Left cardiac atrium (tissue), 4 donors: Measurements from ENCODE around the gene FAM3A. TPM values are rescaled to one million over a fixed set of nuclear protein-coding genes. Genes with fewer than 3 reads are reported as not detected.
A peak's percentile ranks its signal among the peaks of the same experiment; 100 is the strongest.
"Not testable (repeated sequence)": the region's sequence is repeated elsewhere in the genome, so short reads cannot be mapped to it uniquely, and the experiment has no call there.

Experiments used
- ATAC-seq, 2 donors: fragments of 200-7000 bp; cut with Tn5 transposase; one replicate each; pipeline ENCODE4 v1.9.1; 2020; ENCODE audit warnings: mild to moderate bottlenecking in 2 of 2, moderate library complexity in 2 of 2
- DNase-seq: peaks from one replicate; pipeline ENCODE4 v3.0.0-alpha.2; 2020
- intact Hi-C, 2 donors: fragments of 100-400 bp; cut with DNase I; formaldehyde crosslinking; loops; one replicate each; pipeline versions ENCODE4 v1.14.1 to v1.15.1; 2022 to 2023
- total RNA-seq, 2 donors: library from RNA; stranded (reverse); fragmentation: NEBNext Ultra II Directional; extraction: Animal tissue kit (Norgen Biotek cat#: 25700); gene quantifications; one replicate each; pipeline ENCODE4 v1.2.1, GENCODE V29; 2021
- donor health status: DM: no; HTN: yes; CAD: no.
- donor health status: DM: no; HTN: yes; CAD: no; lungs with severe emphysema.
- donor health status: DM: yes; HTN: yes; CAD: no.
- donor health status: Dilated cardiomyopathy.

The FAM3A gene
- total RNA-seq, 2 donors from 2014 or later = 44.4 to 51.0 TPM

- DNase-seq (no peak), ATAC-seq (no peak)
- intact Hi-C loops = no loop called here
These were observed 7.7 kb downstream of the FAM3A start for GRCh38 chrX:154508384-154508745.

- intact Hi-C loops = no loop called here
- ATAC-seq = no peak
- no peak for DNase-seq
These were observed 8.2 kb downstream of the FAM3A start for GRCh38 chrX:154507673-154508383.

GRCh38 chrX:154506483-154507332, 9.3 kb downstream of the FAM3A start:
- DNase-seq (no peak), ATAC-seq (no peak)
- intact Hi-C loops = no loop called here

GRCh38 chrX:154505734-154506133, 10.3 kb downstream of the FAM3A start:
- ATAC-seq (no peak), DNase-seq (no peak)
- intact Hi-C loops = no loop called here

- intact Hi-C loops = no loop called here
- ATAC-seq = no peak
These were observed 13.0 kb downstream of the FAM3A start for GRCh38 chrX:154502989-154503388.

GRCh38 chrX:154502098-154502497, 13.9 kb downstream of the FAM3A start:
- no peak for DNase-seq
- intact Hi-C loops = no loop called here
- ATAC-seq = no peak

More at GRCh38 chrX:154502989-154503388, 13.0 kb downstream of the FAM3A start:
- no peak for DNase-seq

GRCh38 chrX:154501423-154501822, 14.6 kb downstream of the FAM3A start:
- intact Hi-C loops, ATAC-seq, DNase-seq: not testable (repeated sequence)

- ATAC-seq = not testable (repeated sequence)
These were observed 19.4 kb downstream of the FAM3A start for GRCh38 chrX:154496591-154497137.

GRCh38 chrX:154495472-154495922, 20.5 kb downstream of the FAM3A start:
- intact Hi-C loops = no loop called here
- ATAC-seq = no peak
- DNase-seq = no peak

More at GRCh38 chrX:154496591-154497137, 19.4 kb downstream of the FAM3A start:
- DNase-seq, intact Hi-C loops: not testable (repeated sequence)

- no peak for ATAC-seq
- intact Hi-C loops = no loop called here
- DNase-seq = no peak
These were observed 21.3 kb downstream of the FAM3A start for GRCh38 chrX:154494715-154495114.

GRCh38 chrX:154490414-154491083, 25.5 kb downstream of the FAM3A start, which contains the start of gene SLC10A3:
TSS of gene SLC10A3 (minus strand) at chrX:154490629. CDS start at chrX:154488940, 1,689 bp downstream.
- intact Hi-C loops = no loop called here
- ATAC-seq = peak; percentile 90 to 91
- DNase-seq = peak; percentile 94

- intact Hi-C loops = no loop called here
- ATAC-seq (peak; percentile 4 to 8), DNase-seq (peak; percentile 46)
These were observed 26.0 kb downstream of the FAM3A start for GRCh38 chrX:154490021-154490413.

- DNase-seq (no peak), ATAC-seq (no peak)
- intact Hi-C loops = no loop called here
These were observed 26.9 kb downstream of the FAM3A start for GRCh38 chrX:154489182-154489581.

GRCh38 chrX:154488336-154489075, 27.5 kb downstream of the FAM3A start:
- no peak for DNase-seq
- intact Hi-C loops = no loop called here
- no peak for ATAC-seq

GRCh38 chrX:154487518-154488290, 28.3 kb downstream of the FAM3A start:
- ATAC-seq (no peak), DNase-seq (no peak)
- intact Hi-C loops = no loop called here

- ATAC-seq (peak; percentile 41 to 66), DNase-seq (peak; percentile 76)
- intact Hi-C loops = no loop called here
These were observed 29.4 kb downstream of the FAM3A start, which contains the start of gene UBL4A for GRCh38 chrX:154486396-154487207. TSS of gene UBL4A (minus strand) at chrX:154486615. CDS start at chrX:154486584, 31 bp downstream.

- intact Hi-C loops = no loop called here
- ATAC-seq (no peak), DNase-seq (peak; percentile 48)
These were observed 30.0 kb downstream of the FAM3A start for GRCh38 chrX:154486052-154486395.
